CD4-positive, alpha-beta T cell (primary cell): ENCODE data around the gene TRAF3IP3. TPM values are rescaled to one million over a fixed set of nuclear protein-coding genes. Genes with fewer than 3 reads are reported as not detected.

Experiments used
- ATAC-seq: fragments of 200-7000 bp; cut with Tn5 transposase; one replicate; pipeline ENCODE4 v1.10.0; 2022; ENCODE audit warnings: mild to moderate bottlenecking; ENCODE audit not compliant: poor library complexity
- CTCF ChIA-PET: fragments of 350-600 bp; sonication (Branson Sonifier 250); formaldehyde crosslinking; loops from one replicate; lab custom pipeline; 2021; ENCODE audit warnings: antibody characterized with exemption, inconsistent platforms; lab: Charles Lee
- POLR2A ChIA-PET: fragments of 350-600 bp; sonication (Branson Sonifier 250); formaldehyde crosslinking; loops from one replicate; lab custom pipeline; 2021; ENCODE audit warnings: antibody characterized with exemption, inconsistent platforms; lab: Charles Lee
- DNase-seq, 14 experiments: peaks; one replicate each; pipeline ENCODE4 v3.0.0-alpha.2; 2013 to 2020; ENCODE audit warnings: mixed read lengths in 2 of 14
- H3K27ac ChIP-seq, 2 donors: one replicate each; pipeline versions ENCODE4 v1.5.1 to v1.7.0; 2013; ENCODE audit warnings: low read length in 2 of 2, low read depth in 1 of 2, mild to moderate bottlenecking in 1 of 2
- H3K27me3 ChIP-seq, 2 experiments: 1 replicate in 1 of 2; 2 replicates in 1 of 2; pipeline versions ENCODE4 v1.6.1 to v1.7.0; 2013; ENCODE audit warnings: low read length in 2 of 2, control low read depth in 1 of 2, mild to moderate bottlenecking in 1 of 2, moderate library complexity in 1 of 2; ENCODE audit not compliant: insufficient read depth in 2 of 2, control insufficient read depth in 1 of 2
- H3K36me3 ChIP-seq: one replicate; pipeline ENCODE4 v1.6.1; 2013; ENCODE audit warnings: low read length, control low read depth; ENCODE audit not compliant: insufficient read depth
- H3K4me1 ChIP-seq: one replicate; pipeline ENCODE4 v1.6.1; 2013; ENCODE audit warnings: low read length, control low read depth; ENCODE audit not compliant: insufficient read depth
- H3K4me3 ChIP-seq: one replicate; pipeline ENCODE4 v1.5.1; 2013; ENCODE audit warnings: mild to moderate bottlenecking, low read length, moderate library complexity
- H3K9me3 ChIP-seq, 2 experiments: 1 replicate in 1 of 2; 2 replicates in 1 of 2; pipeline versions ENCODE4 v1.6.1 to v1.7.0; 2013; ENCODE audit warnings: low read length in 2 of 2, mild to moderate bottlenecking in 2 of 2, control low read depth in 1 of 2, moderate library complexity in 1 of 2; ENCODE audit not compliant: control insufficient read depth in 1 of 2, insufficient read depth in 1 of 2
- H3K27ac Mint-ChIP-seq: one replicate; pipeline ENCODE4 v1.8.0; 2020; ENCODE audit warnings: mixed read lengths
- H3K27me3 Mint-ChIP-seq: one replicate; pipeline ENCODE4 v1.8.0; 2021; ENCODE audit warnings: mixed read lengths
- H3K36me3 Mint-ChIP-seq: one replicate; pipeline ENCODE4 v1.8.0; 2021; ENCODE audit warnings: low read depth, mixed read lengths
- H3K4me1 Mint-ChIP-seq: one replicate; pipeline ENCODE4 v1.8.0; 2021; ENCODE audit warnings: low read depth, mixed read lengths
- H3K4me3 Mint-ChIP-seq: one replicate; pipeline ENCODE4 v1.8.0; 2020; ENCODE audit warnings: mild to moderate bottlenecking, mixed read lengths
- H3K9me3 Mint-ChIP-seq: one replicate; pipeline ENCODE4 v1.8.0; 2020; ENCODE audit warnings: mixed read lengths
- CTCF ChIP-seq: fragments of 200-600 bp; IDR thresholded peaks from one replicate; pipeline ENCODE4 v1.8.0; 2022; ENCODE audit warnings: antibody characterized with exemption, mild to moderate bottlenecking
- intact Hi-C, 2 experiments: fragments of 100-400 bp; cut with DNase I in 1 of 2; cut with micrococcal nuclease in 1 of 2; formaldehyde crosslinking; loops; one replicate each; pipeline versions ENCODE4 v1.15.1 to v1.9.0; 2023 to 2025; cut with DNase I, micrococcal nuclease
- total RNA-seq, 174 experiments: library from RNA in 2 of 174; stranded (reverse) in 2 of 174; gene quantifications; one replicate each; pipeline ENCODE4 v1.2.3 and lab custom pipeline; 2021 to 2026

Gene TRAF3IP3
- total RNA-seq, 2 experiments from 2014 or later: 279 to 290 TPM

DNA sequence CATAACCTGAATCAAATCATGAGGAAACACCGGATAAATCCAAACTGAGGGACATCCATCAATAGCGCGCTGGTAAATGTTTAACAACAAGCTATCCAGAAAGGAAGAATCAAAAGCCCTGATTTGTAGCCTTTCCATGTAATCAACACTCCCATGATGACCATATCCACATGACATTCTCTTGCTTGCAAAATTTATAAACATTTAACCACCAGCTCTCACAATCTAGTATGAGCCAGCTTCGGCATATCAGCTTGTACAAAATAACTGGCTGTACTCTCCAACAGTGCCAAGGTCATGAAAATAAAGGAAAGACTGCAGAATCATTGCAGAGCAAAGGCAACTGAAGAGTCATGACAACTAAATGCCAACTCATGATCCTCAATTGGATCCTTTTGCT, 35.5 kb upstream of the TRAF3IP3 start:
- Histone ChIP-seq H3K4me3 (no peak overlapping the region), H3K27me3 (no peaks in the 10 kb centered on the region), H3K4me1 (peaks cover 10% of the 10 kb centered on the region), H3K36me3 (no peaks in the 10 kb centered on the region), H3K27ac (no peak overlapping the region), H3K9me3 (no peaks in the 10 kb centered on the region)
- intact Hi-C loops: no loop called here
- ChIA-PET POLR2A (no interaction called here), CTCF (no interaction called here)
- Mint-ChIP-seq H3K9me3 (peaks cover 2% of the 10 kb centered on the region), H3K4me3 (no peak overlapping the region), H3K4me1 (peaks cover 31% of the 10 kb centered on the region), H3K36me3 (no peaks in the 10 kb centered on the region), H3K27me3 (no peaks in the 10 kb centered on the region), H3K27ac (no peak overlapping the region)
- no peak for TF ChIP-seq CTCF
- ATAC-seq (no peak), DNase-seq (no peak)

GRCh38 chr1:209720826-209721225, 35.0 kb upstream of the TRAF3IP3 start:
- Histone ChIP-seq H3K9me3 (no peaks in the 10 kb centered on the region), H3K27ac (no peak overlapping the region), H3K4me3 (no peak overlapping the region), H3K36me3 (no peaks in the 10 kb centered on the region), H3K27me3 (no peaks in the 10 kb centered on the region), H3K4me1 (peaks cover 10% of the 10 kb centered on the region)
- no peaks in the 10 kb centered on the region for H3K36me3 Mint-ChIP-seq
- peaks cover 30% of the 10 kb centered on the region for H3K4me1 Mint-ChIP-seq
- intact Hi-C loops: no loop called here
- H3K9me3 Mint-ChIP-seq: peaks cover 2% of the 10 kb centered on the region
- ChIA-PET CTCF (no interaction called here), POLR2A (interaction anchor here (0.7 kb wide), 1 partner anchor 28 kb away, joined by 3 read pairs; no protein-coding TSS in a partner anchor)
- ATAC-seq (no peak), DNase-seq (no peak)
- no peak overlapping the region for H3K4me3 Mint-ChIP-seq
- no peak overlapping the region for H3K27ac Mint-ChIP-seq
- H3K27me3 Mint-ChIP-seq: no peaks in the 10 kb centered on the region
- no peak for TF ChIP-seq CTCF

DNA sequence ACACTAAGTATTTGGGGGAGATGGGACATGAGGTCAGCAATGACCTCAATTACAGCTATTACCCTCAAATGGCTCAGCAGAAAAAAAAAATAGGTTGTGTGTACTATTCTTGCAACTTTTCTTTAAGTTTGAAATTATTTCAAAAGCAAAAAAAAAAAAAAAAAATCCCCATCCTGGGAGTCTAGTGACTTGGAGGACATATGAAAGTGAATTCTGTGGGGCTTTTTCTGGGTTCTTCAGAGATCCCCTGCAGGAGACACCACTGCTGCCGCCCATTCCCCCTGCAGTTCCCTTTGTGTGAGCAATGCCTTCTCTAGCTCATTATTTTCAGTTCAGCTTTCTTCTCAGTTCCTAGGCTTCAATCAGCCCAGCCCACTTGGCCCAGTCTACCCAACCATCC, 34.5 kb upstream of the TRAF3IP3 start:
- Histone ChIP-seq H3K36me3 (no peaks in the 10 kb centered on the region), H3K27ac (no peak overlapping the region), H3K4me3 (no peak overlapping the region), H3K27me3 (no peaks in the 10 kb centered on the region), H3K4me1 (peaks cover 10% of the 10 kb centered on the region), H3K9me3 (no peaks in the 10 kb centered on the region)
- Mint-ChIP-seq H3K27me3 (no peaks in the 10 kb centered on the region), H3K36me3 (no peaks in the 10 kb centered on the region), H3K4me1 (peaks cover 25% of the 10 kb centered on the region), H3K27ac (no peak overlapping the region), H3K4me3 (no peak overlapping the region), H3K9me3 (peaks cover 2% of the 10 kb centered on the region)
- TF ChIP-seq CTCF: no peak
- DNase-seq (no peak), ATAC-seq (no peak)
- intact Hi-C loops: no loop called here
- ChIA-PET CTCF (no interaction called here), POLR2A (interaction anchor here (0.7 kb wide), 1 partner anchor 29 kb away, joined by 3 read pairs; no protein-coding TSS in a partner anchor)
